ENCODE results near the gene SLC27A3.

- no peak for TF ChIP-seq CTCF (IDR thresholded peaks at IDR 0.05)
- TF ChIP-seq POLR2AphosphoS5 (IDR thresholded peaks at IDR 0.05): no peak
- no peak for TF ChIP-seq POLR2A (IDR thresholded peaks at IDR 0.05)
These were observed 21.0 kb downstream of the SLC27A3 start for GRCh38 chr1:153795934-153796785.
